NOMO-1 treated with dmso at 0.1 percent for 144 hours (cell line): ENCODE data around the gene KLF1.
"Not testable (repeated sequence)": the region's sequence is repeated elsewhere in the genome, so short reads cannot be mapped to it uniquely, and the experiment has no call there.

ENCODE experiments used
- DNase-seq: peaks from one replicate; lab custom pipeline; 2025; ENCODE audit not compliant: unreplicated experiment; lab: John Stamatoyannopoulos, UW

The KLF1 gene

DNA sequence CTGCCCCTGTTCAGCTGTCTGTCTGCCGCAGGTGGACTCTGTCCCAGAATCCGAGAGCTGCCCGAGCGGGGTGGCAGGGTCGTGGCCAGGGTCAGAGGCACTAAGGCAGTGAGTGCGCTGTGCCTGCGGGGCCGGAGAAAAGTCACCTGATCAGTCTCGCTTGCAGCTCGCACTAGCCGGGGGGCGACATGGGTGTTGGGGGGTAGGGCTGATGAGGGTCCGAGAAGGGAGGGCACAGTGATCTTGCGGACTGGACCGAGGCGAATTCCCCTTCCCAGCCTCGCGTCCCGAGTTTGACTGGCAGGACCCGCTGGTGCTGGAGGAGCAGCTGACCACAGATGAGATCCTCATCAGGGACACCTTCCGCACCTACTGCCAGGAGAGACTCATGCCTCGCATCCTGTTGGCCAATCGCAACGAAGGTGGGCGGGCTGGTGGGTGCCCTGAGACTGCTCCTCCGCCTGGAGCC, 4.6 kb upstream of the KLF1 start:
- DNase-seq = no peak

GRCh38 chr19:12890787-12891552, 4.0 kb upstream of the KLF1 start, which contains the start of gene GCDH:
Gene GCDH (plus strand): TSS chr19:12891160. CDS start chr19:12891305, 145 bp downstream.
- peak; percentile 99 for DNase-seq

GRCh38 chr19:12890299-12890786, 3.3 kb upstream of the KLF1 start:
- DNase-seq = not testable (repeated sequence)

GRCh38 chr19:12888006-12888603, 1.1 kb upstream of the KLF1 start:
- DNase-seq = no peak

DNA sequence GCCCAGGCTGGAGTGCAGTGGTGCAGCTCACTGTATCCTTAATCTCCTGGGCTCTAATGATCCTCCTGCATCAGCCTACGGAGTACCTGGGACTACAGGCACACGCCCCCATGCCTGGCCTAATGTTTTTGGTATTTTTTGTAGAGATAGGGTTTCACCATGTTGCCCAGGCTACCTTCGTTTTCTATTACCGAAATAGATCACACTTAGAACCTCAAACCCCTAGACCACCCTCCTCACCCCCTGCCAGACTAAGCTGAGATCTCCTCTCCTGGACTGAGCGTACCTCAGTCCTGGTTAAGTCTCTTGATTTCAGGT, 391 bp downstream of the KLF1 start:
- no peak for DNase-seq

DNA sequence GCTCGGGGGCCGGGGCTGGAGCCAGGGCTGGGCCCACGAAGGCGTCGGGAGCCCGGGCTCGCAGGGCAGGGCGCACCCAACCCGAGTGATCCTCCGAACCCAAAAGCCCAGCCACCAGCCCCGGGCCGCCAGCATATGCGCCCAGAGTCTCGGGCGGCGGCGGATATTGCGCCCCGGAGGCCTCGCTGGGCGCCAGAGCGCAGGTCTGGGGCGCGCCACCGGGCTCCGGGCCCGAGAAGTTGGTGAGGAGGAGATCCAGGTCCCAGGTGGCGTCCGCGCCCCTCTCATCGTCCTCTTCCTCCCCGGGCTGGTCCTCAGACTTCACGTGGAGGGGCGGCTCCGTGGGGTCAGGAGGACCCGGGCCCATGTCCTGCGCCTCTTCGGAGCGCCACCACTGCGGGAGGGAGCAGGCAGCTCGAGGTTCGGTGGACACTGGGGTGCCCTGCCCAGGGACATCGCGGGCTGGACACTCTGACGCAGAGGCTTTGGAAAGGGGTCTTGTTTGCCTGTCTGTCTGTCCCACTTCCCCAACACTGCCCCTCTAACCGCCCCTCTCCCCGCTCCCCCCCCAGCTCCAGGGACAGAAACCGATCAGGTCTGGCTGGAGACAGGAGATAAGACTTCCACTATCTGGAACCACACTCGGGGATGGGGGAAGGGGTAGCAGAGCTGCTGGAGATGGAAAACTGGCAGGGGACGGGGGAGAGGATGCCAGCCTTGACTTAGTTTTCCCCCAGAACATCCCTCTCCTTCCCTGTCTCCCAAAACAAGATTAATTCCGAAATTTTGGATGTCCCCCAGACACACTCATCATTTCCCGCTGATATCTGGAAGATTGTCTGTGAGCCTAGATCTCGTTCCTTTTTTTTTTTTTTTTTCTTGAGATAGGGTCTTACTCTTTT, 1.0 kb downstream of the KLF1 start:
- peak; percentile 49 for DNase-seq

DNA sequence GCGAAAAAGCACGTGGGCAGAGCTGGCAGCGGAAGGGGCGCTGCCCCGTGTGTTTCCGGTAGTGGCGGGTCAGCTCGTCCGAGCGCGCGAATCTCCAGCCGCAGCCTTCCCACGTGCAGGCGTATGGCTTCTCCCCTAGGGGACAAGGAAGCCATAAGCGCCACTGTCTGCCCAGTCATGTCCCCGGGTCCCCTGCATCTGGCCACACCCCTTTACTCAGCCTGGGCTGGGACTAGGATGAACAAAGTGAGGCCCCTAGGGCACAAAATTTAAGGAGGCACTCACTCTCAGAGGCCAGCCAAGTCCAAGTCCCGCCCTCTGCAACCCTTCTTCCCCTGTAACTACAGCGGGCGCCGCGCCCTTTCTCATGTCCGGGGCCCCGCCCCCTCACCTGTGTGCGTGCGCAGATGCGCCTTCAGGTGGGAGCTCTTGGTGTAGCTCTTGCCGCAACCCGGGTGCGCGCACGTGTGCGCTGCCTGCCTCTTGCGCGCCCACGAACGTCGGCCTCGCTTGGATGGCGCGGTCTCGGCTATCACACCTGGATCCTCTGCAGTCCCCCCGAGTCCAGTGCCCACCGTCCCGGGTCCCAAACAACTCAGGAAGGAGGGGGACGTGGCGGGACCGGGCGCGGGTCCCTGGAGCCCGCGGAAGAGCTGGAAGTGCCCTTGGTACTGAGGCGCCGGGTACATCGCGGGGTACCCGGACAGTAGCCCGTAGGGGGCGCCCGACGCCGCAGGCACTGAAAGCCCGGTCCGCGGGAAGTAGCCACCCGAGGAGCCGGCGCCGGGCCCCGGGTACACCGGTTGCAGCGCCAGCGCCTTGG, 1.9 kb downstream of the KLF1 start:
- peak; percentile 49 for DNase-seq

GRCh38 chr19:12884627-12884925, 2.4 kb downstream of the KLF1 start:
- DNase-seq = no peak

GRCh38 chr19:12884202-12884601, 2.8 kb downstream of the KLF1 start:
- DNase-seq = no peak

GRCh38 chr19:12882589-12882988, 4.4 kb downstream of the KLF1 start:
- DNase-seq = no peak

DNA sequence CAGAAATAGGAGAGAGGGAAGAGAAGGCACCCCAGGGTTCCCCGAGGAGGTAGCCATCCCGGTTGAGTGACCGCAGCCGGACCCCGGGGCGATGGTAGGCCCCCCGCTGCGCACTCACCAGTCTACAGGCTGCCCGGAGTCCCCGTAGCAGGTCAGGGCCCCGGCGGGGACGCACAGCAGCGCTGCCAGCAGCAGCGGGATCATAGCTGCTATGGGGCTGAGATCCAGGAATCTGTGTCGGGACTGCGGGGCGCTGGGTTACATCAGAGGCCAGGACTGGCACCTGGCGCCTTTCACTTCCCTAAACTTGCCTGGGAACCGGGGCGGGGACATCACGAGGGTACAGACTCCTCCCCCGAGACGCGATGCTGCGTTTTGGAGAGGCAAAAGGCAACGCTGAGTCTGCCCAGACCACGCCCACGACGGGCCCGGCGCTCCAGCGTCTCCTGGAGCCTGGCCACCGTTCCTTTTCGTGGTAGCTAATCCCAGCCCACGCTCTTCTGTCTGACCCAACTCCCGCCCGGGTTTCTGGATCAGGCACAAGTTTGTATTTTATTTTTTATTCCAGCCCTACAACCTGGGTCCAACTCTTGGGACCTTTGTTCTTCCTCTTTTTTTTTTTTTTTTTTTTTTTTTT, 5.7 kb downstream of the KLF1 start, which contains the start of gene DNASE2:
DNASE2 (minus strand) TSS at position 278 of the 637 bp plus-strand sequence; CDS start at position 204, 74 bp downstream.
- peak; percentile 93 for DNase-seq

- DNase-seq = peak; percentile 23
Measured at GRCh38 chr19:12880551-12881171, 6.3 kb downstream of the KLF1 start.

- DNase-seq = no peak
Measured at GRCh38 chr19:12875086-12875485, 11.9 kb downstream of the KLF1 start.

GRCh38 chr19:12873891-12874745, 12.9 kb downstream of the KLF1 start:
- DNase-seq = no peak

DNA sequence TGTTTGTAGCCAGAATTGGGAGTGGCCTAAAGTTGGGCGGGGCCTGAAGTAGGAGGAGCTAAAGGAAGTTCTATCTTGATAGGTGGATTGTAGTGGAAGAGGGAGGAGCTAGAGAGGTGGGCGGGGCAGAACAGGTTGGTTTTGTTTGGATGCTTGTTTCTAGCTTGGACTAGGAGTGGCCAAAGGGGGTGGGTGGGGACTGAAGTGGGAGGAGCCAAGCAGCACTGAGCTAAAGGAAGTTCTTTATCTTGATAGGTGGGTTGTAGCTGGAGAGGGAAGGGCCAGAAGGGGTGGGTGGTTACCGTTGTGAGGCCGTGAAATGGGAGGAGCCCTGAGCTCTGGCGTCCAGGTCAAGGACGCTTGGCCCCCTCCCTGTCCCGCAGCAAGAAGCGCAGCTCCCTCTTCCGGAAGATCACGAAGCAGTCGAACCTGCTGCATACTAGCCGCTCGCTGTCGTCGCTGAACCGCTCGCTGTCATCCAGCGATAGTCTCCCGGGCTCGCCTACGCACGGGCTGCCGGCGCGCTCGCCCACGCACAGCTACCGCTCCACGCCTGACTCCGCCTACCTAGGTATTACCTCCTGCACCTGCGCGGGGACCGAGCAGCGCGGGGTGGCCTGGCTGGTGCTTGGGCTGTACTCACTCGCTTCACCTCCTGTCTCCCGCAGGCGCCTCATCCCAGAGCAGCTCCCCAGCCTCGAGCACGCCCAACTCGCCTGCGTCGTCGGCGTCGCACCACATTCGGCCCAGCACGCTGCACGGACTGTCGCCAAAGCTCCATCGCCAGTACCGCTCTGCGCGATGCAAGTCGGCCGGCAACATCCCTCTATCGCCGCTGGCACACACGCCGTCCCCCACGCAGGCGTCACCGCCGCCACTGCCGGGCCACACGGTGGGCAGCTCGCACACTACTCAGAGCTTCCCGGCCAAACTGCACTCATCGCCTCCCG, 13.8 kb downstream of the KLF1 start:
- DNase-seq = no peak

GRCh38 chr19:12872255-12872654, 14.7 kb downstream of the KLF1 start:
- peak; percentile 2 for DNase-seq

DNA sequence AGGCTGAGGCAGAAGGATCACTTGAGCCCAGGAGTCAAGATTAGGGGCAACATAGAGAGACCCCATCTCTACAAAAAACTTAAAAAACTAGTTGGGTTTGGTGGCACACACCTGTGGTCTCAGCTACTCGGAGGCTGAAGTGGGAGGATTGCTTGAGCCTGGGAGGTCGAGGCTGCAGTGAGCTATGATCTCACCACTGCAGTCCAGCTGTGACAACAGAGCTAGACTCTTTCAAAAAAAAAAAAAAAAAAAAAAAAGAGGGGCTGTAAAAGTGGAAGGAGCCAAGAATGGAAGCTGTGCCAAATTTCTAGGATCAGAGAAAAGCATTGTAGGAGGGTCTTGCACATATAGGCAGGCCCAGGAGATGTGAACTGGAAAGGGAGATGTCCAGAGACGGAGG, 15.3 kb downstream of the KLF1 start:
- no peak for DNase-seq
